ENCODE results near the gene ZFYVE1. TPM values are rescaled to one million over a fixed set of nuclear protein-coding genes. Genes with fewer than 3 reads are reported as not detected.
"Not testable (repeated sequence)": the region's sequence is repeated elsewhere in the genome, so short reads cannot be mapped to it uniquely, and the experiment has no call there.

Gene ZFYVE1, protein sequence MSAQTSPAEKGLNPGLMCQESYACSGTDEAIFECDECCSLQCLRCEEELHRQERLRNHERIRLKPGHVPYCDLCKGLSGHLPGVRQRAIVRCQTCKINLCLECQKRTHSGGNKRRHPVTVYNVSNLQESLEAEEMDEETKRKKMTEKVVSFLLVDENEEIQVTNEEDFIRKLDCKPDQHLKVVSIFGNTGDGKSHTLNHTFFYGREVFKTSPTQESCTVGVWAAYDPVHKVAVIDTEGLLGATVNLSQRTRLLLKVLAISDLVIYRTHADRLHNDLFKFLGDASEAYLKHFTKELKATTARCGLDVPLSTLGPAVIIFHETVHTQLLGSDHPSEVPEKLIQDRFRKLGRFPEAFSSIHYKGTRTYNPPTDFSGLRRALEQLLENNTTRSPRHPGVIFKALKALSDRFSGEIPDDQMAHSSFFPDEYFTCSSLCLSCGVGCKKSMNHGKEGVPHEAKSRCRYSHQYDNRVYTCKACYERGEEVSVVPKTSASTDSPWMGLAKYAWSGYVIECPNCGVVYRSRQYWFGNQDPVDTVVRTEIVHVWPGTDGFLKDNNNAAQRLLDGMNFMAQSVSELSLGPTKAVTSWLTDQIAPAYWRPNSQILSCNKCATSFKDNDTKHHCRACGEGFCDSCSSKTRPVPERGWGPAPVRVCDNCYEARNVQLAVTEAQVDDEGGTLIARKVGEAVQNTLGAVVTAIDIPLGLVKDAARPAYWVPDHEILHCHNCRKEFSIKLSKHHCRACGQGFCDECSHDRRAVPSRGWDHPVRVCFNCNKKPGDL
- 4.2 and 5.0 TPM in 2 replicates for polyA plus RNA-seq (2014; cell fraction: cytosol; rRNA removed)
- 2.8 and 3.7 TPM in 2 replicates for polyA plus RNA-seq (2014; cell fraction: nucleus; rRNA removed)

DNA sequence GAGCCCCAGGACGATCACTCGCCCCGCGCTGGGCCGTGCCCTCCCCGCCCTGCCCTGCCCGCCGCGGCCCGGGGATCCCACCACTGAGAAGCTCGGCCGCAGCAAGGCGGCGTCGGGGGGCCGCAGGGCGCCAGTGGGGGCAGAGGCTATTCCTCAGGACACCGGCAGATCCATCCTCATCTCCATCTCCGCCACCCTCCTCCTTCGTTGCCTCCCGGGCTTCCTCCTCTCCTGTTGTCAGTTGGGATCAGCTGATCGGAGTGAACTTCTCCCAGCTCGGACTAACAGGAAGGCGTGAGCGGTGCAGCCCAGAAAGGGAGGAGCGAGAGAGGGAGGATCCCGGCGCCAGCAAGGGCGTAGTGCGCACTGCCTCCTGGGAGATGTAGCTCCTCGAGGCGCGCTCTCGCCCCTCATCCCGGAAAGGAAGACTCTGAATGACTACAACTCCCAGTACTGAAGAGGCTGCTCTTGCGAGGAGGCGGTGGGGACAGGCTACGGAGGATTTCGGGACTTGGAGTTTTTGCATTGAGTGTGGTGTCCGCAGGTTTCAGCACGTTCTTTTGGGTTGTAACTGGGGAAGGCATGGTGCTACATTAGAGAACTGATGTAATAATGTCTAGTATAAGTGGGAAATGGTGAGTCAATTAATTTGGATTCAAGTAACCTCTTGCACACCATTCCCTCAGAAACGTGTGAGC is at the start of gene ZFYVE1:
Gene ZFYVE1 (minus strand): TSS at position 262 of the 698 bp plus-strand sequence. CDS start 2,598 bp downstream, outside the sequence.
- peak; percentile 96 for DNase-seq (ENCODE audit: low spot score)

DNA sequence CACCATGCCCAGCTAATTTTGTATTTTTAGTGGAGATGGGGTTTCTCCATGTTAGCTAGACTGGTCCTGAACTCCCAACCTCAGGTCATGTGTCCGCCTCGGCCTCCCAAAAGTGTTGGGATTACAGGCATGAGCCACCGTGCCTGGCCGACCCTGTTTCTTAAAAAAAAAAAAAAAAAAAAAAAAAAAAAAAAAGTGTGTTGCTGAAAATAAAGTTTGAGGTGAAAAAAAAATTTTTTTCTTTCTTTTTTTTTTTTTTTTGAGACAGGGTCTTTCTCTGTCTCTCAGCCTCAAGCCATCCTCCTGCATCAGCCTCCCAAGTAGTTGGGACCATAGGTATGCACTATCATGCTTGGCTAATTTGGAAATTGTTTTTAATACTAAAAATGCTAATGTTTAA is 42.7 kb upstream of the ZFYVE1 start:
- DNase-seq (ENCODE audit: low spot score), result no peak

DNA sequence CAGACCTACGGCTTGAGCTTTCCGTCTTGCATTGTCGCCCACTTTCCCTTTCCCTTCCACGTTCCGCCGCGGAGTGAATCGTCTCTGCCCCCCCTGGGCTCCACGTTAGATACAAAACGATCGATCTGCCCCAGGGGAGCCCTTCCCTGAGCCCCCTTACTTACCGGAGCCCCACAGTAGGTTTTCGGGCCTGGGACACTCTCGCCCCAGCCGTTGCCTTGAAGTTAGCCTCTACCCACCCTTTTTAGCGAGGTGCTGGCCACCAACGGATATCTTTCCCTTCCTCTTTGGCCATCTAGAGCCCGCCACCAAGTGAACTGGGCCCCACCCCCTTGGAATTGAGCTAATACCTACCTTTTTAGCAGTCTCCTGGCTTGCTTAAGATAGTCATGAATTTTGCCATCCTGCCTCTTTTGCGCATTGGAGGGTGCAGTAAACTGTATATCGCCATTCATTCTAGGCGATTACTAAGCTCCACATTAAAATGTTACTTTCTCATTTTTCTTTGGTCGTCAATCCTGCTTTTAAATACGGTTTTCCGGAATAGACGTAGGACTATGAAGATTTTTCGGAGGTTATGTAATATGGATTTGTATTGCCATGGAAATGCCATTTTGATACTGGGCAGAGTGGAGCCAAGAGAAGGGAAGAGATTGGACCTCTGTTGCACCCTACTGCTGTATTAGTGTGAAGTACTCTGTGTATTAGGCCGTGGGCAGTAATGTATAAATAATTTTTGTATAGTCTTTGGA is 32.2 kb upstream of the ZFYVE1 start:
- DNase-seq (ENCODE audit: low spot score), result no peak

DNA sequence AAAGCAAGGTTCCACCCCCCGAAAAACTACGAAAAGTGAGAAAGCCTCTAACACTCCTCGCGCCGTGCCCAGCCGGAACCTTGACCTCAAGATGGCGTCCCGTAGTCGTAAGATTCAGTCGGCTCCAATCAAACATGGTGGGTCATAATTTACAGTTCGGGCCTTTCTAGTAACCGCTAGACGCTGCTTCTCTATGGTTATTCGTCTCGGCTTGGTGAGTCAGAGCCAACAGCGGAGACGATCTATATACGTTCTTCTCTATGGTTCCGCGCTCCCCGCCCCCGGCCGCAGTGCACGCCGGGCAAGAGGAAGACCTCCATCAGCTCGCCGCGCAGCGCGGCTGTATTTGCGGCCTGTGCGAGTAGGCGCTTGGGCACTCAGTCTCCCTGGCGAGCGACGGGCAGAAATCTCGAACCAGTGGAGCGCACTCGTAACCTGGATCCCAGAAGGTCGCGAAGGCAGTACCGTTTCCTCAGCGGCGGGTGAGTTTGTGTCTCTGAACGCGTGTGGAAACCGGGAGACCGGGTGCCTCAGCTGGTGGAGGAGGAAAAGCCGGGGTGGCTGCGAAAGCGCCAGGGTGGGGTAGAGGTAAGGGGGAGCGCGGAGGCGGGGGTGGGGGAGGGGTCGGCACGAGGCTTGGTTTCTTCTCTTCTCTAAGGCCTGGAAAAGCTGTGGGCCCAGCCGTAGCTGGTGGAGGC is 31.5 kb upstream of the ZFYVE1 start, which contains the start of gene RBM25:
Gene RBM25 (plus strand): TSS at position 311 of the 698 bp plus-strand sequence. CDS start 13,108 bp downstream, outside the sequence.
- DNase-seq (ENCODE audit: low spot score), result peak; percentile 99

DNA sequence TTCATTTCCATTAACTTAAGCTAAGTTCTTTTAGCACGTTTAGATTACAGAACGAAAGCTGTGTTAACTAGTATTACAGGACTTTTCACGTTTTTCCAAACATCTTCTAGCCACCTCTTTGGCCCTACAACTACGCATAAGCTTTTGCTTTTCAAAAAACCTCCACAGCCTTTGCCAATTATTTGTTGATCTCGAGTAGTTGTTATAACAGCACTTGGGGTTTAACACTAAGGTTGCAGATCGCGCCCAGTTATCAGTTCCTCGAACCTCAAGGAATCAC is 31.0 kb upstream of the ZFYVE1 start:
- no peak for DNase-seq (ENCODE audit: low spot score)

DNA sequence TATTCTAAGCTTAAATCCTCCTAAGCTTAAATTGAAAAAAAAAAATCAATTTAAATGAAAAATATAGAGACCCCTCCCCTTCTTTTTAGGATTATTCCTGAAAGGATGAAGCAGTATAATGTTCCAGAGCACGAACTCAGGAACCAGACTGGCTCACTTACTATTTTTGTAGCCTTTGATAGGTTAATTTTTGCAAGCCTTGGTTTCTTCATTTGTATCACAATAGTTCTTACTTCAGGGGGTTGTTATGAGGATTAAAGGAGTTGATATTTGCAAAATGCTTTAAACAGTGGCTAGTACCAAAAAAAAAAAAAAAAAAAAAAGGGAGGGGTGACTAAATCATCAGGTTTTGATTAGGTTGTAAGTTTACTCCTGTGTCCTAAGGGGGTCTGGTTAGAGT is 28.3 kb upstream of the ZFYVE1 start:
- no peak for DNase-seq (ENCODE audit: low spot score)

DNA sequence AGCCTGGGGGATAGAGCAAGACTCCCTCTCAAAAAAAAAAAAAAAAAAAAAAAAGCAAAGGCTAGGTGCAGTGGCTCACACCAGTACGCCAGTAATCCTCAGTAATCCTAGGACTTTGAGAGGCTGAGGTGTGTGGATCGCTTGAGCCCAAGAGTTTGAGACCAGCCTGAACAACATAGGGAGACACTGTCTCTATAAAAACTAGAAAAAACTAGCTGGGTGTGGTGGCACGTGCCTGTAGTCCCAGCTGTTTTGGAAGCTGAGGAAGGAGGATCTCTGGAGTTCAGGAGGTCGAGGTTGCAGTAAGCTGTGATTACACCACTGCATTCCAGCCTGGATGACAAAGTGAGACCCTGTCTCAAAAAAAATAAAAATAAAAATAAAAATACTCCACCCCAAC is 22.5 kb upstream of the ZFYVE1 start:
- DNase-seq (ENCODE audit: low spot score), result no peak

DNA sequence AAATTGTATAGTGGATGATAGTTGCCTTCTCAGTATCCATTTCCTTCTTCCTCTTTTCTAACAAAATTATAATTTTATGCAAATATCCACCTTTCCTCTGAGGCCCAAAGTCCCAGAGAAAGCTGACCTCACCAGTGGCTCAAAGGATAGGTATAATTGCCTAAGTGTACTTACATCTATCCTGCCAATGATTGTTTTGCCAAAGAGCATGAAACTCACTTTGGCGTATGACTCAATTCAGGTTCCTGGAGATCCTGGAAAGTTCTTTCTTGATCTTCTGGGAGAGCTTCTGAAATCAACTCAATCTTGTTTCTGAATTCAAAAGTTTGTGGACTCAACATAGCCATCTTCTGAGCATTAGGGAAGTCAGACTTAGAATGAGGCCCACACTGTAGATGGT is 20.9 kb upstream of the ZFYVE1 start:
- no peak for DNase-seq (ENCODE audit: low spot score)

DNA sequence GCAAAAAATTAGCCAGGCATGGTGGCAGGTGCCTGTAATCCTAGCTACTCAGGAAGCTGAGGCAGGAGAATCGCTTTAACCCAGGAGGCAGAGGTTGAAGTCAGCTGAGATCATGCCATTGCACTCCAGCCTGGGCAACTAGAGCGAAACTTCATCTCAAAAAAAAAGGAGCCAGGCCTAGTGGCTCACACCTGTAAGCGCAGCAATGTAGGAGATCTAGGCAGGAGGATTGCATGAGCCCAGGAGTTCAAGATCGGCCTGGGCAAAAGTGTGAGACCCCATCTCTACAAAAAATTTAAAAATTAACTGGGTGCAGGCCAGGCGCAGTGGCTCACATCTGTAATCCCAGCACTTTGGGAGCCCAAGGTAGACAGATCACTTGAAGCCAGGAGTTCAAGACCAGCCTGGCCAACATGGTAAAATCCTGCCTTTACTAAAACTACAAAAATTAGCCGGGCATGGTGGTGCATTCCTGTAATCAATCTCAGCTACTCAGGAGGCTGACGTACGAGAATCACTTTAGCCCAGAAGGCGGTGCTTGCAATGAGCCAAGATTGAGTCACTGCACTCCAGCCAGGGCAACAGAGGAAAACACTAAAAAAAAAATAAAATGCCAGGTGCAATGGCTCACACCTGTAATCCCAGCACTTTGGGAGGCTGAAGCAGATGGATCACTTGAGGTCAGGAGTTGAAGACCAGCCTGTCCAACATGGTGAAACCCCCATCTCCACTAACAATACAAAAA is 10.0 kb upstream of the ZFYVE1 start:
- not testable (repeated sequence) for DNase-seq (ENCODE audit: low spot score)

DNA sequence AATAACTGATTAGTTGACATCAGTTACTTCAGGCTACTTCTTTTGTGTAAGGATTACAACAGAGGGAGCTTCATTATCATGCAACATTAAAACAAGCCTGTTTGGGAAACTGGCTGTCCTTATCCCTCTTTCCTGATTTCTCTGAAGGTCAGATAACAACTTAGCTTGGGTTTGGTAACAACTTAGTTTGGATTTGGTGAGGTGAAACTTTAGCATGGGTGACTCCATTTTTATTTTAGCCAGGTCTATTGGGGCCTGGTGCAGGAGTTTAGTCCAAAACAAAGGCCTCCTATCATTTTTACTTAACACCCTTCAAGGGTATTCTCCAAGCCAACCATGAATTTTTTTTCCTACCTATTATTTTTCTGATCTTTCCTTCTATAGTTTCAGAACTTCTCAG is 1.1 kb upstream of the ZFYVE1 start:
- no peak for DNase-seq (ENCODE audit: low spot score)

DNA sequence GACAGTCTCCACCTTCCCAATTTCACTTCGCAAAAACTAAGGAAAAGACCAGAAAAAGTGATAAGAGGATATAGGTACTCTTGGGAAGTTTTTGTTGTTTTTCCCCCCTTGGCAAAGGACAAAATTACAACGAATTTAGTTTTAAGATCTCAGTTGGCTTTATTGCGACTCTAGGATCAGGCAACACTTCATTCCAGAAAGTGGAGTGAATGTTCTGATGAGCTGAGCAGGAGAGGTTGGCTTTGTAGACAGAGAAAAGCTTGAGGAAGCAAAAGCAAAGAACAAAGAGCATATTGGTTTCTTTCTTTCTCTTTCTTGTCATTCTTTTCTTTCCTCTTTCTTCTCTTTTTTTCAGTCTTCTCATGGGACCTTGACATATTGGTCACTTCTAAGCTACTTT is 640 bp upstream of the ZFYVE1 start:
- no peak for DNase-seq (ENCODE audit: low spot score)

DNA sequence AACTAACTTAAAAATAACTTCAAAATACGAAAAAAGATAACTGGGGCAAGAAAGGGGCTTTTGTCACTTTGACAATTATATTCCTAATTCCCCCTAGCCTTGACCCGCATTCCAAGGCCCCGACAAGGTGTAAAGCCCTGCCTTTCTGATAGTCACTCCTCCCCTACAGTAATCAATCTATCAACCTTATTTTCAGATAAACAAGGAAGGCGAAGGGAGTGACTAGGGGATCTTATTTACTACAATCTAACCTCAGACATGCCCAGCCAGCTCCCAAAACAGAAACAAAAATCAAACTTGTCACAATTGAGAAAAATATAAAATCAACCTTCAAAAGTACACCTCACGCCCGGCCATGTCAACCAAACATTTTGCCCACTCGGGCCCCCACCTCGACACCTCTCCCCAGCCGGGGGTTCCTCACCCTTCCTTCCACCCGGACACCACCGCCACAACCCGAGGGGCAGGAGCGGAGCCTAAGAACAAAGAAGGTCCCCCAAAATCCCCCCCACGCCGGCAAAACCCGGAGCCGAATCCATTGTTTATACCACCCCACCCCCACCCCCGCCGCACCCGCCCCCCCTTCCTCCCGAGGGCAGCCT is 562 bp downstream of the ZFYVE1 start:
- no peak for DNase-seq (ENCODE audit: low spot score)

DNA sequence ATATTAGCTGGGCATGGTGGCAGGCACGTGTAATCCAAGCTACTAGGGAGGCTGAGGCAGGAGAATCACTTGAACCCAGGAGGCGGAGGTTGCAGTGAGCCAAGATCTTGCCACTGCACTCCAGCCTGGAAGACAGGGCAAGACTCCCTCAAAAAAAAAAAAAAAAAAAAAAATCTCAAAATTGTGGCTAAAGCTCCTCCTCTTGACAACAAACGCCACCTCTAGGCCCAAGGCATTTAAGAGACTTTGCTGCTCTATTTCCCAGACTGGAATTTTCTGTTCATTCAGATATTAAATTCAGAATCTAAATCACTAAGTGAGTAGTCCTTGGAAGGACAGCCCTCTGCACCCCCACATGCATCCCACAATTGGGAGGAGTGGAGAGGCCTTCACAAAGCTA is 1.4 kb downstream of the ZFYVE1 start:
- no peak for DNase-seq (ENCODE audit: low spot score)

DNA sequence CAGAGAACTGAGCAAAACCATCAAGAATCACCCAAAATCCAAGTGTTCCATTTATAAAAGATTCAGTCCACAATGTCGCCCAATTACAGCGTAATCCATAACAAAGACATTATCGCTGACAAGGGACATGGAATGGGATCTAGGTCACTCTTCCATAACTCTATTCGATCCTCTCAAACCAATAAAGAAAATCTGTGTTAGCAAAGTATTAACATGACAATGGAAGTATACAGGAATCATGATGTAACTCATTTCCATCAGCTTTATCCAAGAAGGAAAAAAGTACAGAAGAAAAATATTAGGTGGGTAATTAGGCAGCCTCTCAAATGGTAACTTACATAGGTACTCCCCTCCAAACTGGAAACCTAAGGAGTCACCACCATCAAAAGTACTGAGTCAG is 4.9 kb downstream of the ZFYVE1 start:
- DNase-seq (ENCODE audit: low spot score), result no peak

DNA sequence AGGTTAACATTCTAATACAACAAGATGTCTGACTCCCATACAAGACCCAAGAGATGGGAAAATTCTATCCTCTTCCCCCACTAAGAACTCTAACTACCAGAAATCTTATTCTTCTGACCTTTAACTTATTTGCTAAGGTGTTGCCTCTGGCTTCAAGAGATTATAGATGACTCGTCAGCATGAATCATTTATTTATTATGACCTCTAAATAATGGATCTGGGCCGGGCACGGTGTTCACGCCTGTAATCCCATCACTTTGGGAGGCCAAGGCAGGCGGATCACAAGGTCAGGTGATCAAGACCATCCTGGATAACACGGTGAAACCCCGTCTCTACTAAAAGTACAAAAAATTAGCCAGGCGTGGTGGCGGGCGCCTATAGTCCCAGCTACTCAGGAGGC is 10.9 kb downstream of the ZFYVE1 start:
- DNase-seq (ENCODE audit: low spot score), result not testable (repeated sequence)

DNA sequence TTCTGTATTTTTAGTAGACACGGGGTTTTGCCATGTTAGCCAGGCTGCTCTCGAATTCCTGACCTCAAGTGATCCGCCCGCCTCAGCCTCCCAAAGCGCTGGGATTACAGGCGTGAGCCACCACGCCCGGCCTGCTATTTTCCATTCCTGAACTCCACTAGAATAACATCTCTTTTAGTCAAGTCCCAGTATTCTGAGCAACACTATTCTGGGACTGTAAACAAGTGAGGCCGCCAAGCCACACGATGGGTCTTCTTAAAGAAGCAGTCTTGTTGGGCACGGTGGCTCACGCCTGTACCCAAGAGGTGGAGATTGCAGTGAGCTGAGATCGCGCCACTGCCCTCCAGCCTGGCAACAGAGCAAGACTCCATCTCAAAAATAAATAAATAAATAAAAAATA is 11.4 kb downstream of the ZFYVE1 start:
- not testable (repeated sequence) for DNase-seq (ENCODE audit: low spot score)

DNA sequence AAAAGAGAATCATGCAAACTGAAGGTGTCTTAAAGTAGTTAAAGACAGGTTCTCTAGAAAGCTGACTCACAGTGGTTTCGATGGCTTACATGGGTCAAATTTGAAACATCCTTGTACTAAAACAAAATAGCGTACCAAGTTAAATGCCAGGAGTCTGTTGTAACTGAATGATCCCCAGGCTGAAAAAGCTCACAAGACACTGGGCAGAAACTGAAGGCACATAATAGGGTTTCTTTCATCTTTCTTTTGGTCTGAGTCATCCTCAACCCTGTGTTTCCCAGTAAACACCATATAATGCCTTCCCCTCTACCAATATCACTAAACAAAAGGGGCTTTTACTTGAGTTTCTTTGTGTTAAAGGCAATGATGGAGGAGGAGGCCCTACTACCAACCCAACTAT is 12.8 kb downstream of the ZFYVE1 start:
- DNase-seq (ENCODE audit: low spot score), result no peak

DNA sequence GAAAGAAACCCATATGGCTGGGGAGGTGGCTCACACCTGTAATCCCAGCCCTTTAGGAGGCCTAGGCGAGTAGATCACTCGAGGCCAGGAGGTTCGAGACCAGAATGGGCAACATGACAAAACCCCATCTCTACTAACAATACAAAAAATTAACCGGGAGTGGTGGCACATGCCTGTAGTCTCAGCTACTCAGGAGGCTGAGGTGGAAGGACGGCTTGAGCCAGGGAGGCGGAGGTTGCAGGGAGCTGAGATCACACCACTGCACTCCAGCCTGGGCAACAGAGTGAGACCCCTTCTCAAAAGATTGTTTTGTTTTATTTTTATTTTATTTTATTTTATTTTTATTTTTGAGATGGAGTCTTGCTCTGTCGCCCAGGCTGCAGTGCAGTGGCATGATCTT is 15.7 kb downstream of the ZFYVE1 start:
- not testable (repeated sequence) for DNase-seq (ENCODE audit: low spot score)

DNA sequence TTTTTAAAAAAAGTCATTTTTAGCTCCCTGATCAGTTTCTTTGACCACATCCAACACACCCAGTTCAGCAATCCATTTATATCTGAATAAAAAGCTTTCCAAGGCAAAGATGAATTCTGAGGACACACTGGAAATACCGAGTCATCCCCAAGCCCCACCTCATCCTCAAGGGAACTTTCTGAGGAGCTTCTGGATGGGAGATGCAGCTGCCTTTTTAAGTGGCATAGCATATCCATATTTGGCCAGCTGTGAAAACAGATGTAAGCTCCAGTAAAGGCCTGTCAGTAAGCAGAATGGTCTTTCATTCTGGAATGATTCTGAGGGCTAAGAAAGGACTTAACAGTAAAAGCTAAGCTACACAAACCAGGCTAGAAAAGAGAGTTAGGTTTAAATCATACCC is 18.4 kb downstream of the ZFYVE1 start:
- no peak for DNase-seq (ENCODE audit: low spot score)

DNA sequence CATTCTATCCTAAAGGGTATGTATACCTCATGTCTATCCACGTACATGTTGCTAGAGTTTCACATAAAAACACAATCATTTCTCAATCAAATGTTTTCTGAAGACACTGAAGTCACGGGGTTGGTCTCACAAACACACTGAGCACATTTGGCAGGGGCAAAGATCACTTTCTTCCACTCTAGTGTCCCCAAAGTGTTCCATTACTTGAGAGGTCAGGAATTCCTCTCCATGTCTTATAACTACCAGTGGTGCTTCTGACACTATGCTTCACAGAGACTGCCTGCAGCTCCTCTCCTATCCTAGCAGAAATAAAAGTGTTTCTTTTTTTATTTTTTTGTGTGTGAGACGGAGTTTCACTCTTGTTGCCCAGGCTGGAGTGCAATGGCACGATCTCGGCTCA is 19.1 kb downstream of the ZFYVE1 start:
- no peak for DNase-seq (ENCODE audit: low spot score)
